Fibroblast of mammary gland (primary cell): ENCODE measurements around the gene FAM3C.

ENCODE experiments used
- DNase-seq: peaks from one replicate; pipeline ENCODE4 v3.0.0-alpha.2; 2010; ENCODE audit warnings: low read depth
- H3K4me3 ChIP-seq: 2 replicates; pipeline ENCODE4 v1.5.1; 2011; ENCODE audit warnings: low read depth, mild to moderate bottlenecking, low read length, moderate library complexity; ENCODE audit not compliant: control insufficient read depth
- CTCF ChIP-seq: conservative IDR thresholded peaks from 2 replicates; pipeline ENCODE4 v1.5.1; 2011; ENCODE audit warnings: low read depth, low read length, inconsistent platforms; ENCODE audit not compliant: control insufficient read depth, insufficient read depth

FAM3C gene

GRCh38 chr7:121392277-121393004, 3.7 kb downstream of the FAM3C start:
- H3K4me3 ChIP-seq: no peak overlapping the region
- no peak for DNase-seq
- no peak for TF ChIP-seq CTCF

- no peak for DNase-seq
- no peak overlapping the region for H3K4me3 ChIP-seq
- no peak for TF ChIP-seq CTCF
Measured at GRCh38 chr7:121391686-121392085, 4.4 kb downstream of the FAM3C start.

- TF ChIP-seq CTCF: no peak
Measured at GRCh38 chr7:121390617-121391016, 5.5 kb downstream of the FAM3C start.

GRCh38 chr7:121390109-121390508, 6.0 kb downstream of the FAM3C start:
- DNase-seq: no peak
- TF ChIP-seq CTCF: no peak
- no peak overlapping the region for H3K4me3 ChIP-seq

More at GRCh38 chr7:121390617-121391016, 5.5 kb downstream of the FAM3C start:
- no peak for DNase-seq
- no peak overlapping the region for H3K4me3 ChIP-seq

GRCh38 chr7:121388950-121389349, 7.2 kb downstream of the FAM3C start:
- DNase-seq: no peak
- H3K4me3 ChIP-seq: no peak overlapping the region
- no peak for TF ChIP-seq CTCF

GRCh38 chr7:121385800-121386179, 10.3 kb downstream of the FAM3C start:
- no peak for DNase-seq
- no peak overlapping the region for H3K4me3 ChIP-seq
- no peak for TF ChIP-seq CTCF
